Activated T-cell treated with anti-CD3 and anti-CD28 coated beads, Interleukin-2, amount 50 U/mL, for 4 hours (primary cell): Measurements from ENCODE around the gene RALY. TPM values are rescaled to one million over a fixed set of nuclear protein-coding genes. Genes with fewer than 3 reads are reported as not detected.
"Not testable (repeated sequence)": the region's sequence is repeated elsewhere in the genome, so short reads cannot be mapped to it uniquely, and the experiment has no call there.

Experiments
- ATAC-seq, 2 donors: fragments of 200-7000 bp; cut with Tn5 transposase; one replicate each; pipeline ENCODE4 v1.10.0; 2021
- DNase-seq: peaks from one replicate; pipeline ENCODE4 v3.0.0-alpha.2; 2020
- H3K27me3 Mint-ChIP-seq: one replicate; pipeline ENCODE4 v1.8.0; 2021; ENCODE audit warnings: low read depth, mixed read lengths
- H3K36me3 Mint-ChIP-seq: one replicate; pipeline ENCODE4 v1.8.0; 2022; ENCODE audit warnings: mixed read lengths; ENCODE audit not compliant: insufficient read depth
- H3K4me1 Mint-ChIP-seq: one replicate; pipeline ENCODE4 v1.8.0; 2021; ENCODE audit warnings: low read depth, mixed read lengths
- H3K4me3 Mint-ChIP-seq: one replicate; pipeline ENCODE4 v1.8.0; 2021; ENCODE audit warnings: mild to moderate bottlenecking, moderate library complexity, mixed read lengths
- H3K9me3 Mint-ChIP-seq: one replicate; pipeline ENCODE4 v1.8.0; 2021; ENCODE audit warnings: mixed read lengths
- total RNA-seq, 3 donors: library from RNA; stranded (reverse); gene quantifications; one replicate each; pipeline ENCODE4 v1.2.1, GENCODE V29; 2021

Gene RALY
- total RNA-seq, 3 donors from 2014 or later: 142 to 148 (median 144) TPM

- ATAC-seq: no peak
- H3K27me3 Mint-ChIP-seq: no peaks in the 10 kb centered on the region
- no peak for DNase-seq
- H3K4me3 Mint-ChIP-seq: no peak overlapping the region
- H3K36me3 Mint-ChIP-seq: peaks cover 7% of the 10 kb centered on the region
- H3K9me3 Mint-ChIP-seq: no peaks in the 10 kb centered on the region
- peaks cover 83% of the 10 kb centered on the region for H3K4me1 Mint-ChIP-seq
Measured at GRCh38 chr20:34016736-34017135, 23.0 kb downstream of the RALY start.

- Mint-ChIP-seq H3K27me3 (no peaks in the 10 kb centered on the region), H3K4me3 (no peak overlapping the region), H3K4me1 (peaks cover 83% of the 10 kb centered on the region), H3K9me3 (no peaks in the 10 kb centered on the region), H3K36me3 (peaks cover 5% of the 10 kb centered on the region)
- DNase-seq (no peak), ATAC-seq (no peak)
Measured at GRCh38 chr20:34017610-34018009, 23.9 kb downstream of the RALY start.

- H3K9me3 Mint-ChIP-seq: no peaks in the 10 kb centered on the region
- no peak for ATAC-seq
- DNase-seq: no peak
- H3K4me1 Mint-ChIP-seq: peaks cover 83% of the 10 kb centered on the region
- no peak overlapping the region for H3K4me3 Mint-ChIP-seq
- peaks cover 5% of the 10 kb centered on the region for H3K36me3 Mint-ChIP-seq
- H3K27me3 Mint-ChIP-seq: no peaks in the 10 kb centered on the region
Measured at GRCh38 chr20:34018166-34018565, 24.5 kb downstream of the RALY start.

- Mint-ChIP-seq H3K4me3 (no peak overlapping the region), H3K4me1 (peaks cover 79% of the 10 kb centered on the region), H3K36me3 (peaks cover 5% of the 10 kb centered on the region), H3K9me3 (no peaks in the 10 kb centered on the region), H3K27me3 (no peaks in the 10 kb centered on the region)
- ATAC-seq (peak; percentile 56 to 68), DNase-seq (no peak)
Measured at GRCh38 chr20:34022151-34022838, 28.6 kb downstream of the RALY start.

GRCh38 chr20:34022839-34023234 is 29.1 kb downstream of the RALY start:
- Mint-ChIP-seq H3K36me3 (no peaks in the 10 kb centered on the region), H3K27me3 (no peaks in the 10 kb centered on the region), H3K4me3 (no peak overlapping the region), H3K4me1 (peaks cover 79% of the 10 kb centered on the region), H3K9me3 (no peaks in the 10 kb centered on the region)
- no peak for ATAC-seq
- no peak for DNase-seq

- no peaks in the 10 kb centered on the region for H3K9me3 Mint-ChIP-seq
- no peak overlapping the region for H3K4me3 Mint-ChIP-seq
- peaks cover 80% of the 10 kb centered on the region for H3K4me1 Mint-ChIP-seq
- no peaks in the 10 kb centered on the region for H3K36me3 Mint-ChIP-seq
- H3K27me3 Mint-ChIP-seq: no peaks in the 10 kb centered on the region
- DNase-seq: no peak
- no peak for ATAC-seq
Measured at GRCh38 chr20:34023937-34024722, 30.4 kb downstream of the RALY start.

GRCh38 chr20:34024723-34025351 is 31.1 kb downstream of the RALY start:
- Mint-ChIP-seq H3K9me3 (no peaks in the 10 kb centered on the region), H3K27me3 (no peaks in the 10 kb centered on the region), H3K4me1 (peaks cover 81% of the 10 kb centered on the region), H3K4me3 (no peak overlapping the region), H3K36me3 (no peaks in the 10 kb centered on the region)
- DNase-seq: no peak
- ATAC-seq: no peak

- not testable (repeated sequence) for H3K36me3 Mint-ChIP-seq, ATAC-seq, H3K27me3 Mint-ChIP-seq, H3K4me3 Mint-ChIP-seq, DNase-seq, H3K9me3 Mint-ChIP-seq
- H3K4me1 Mint-ChIP-seq: peaks cover 68% of the 10 kb centered on the region
Measured at GRCh38 chr20:34028013-34028412, 34.3 kb downstream of the RALY start.

GRCh38 chr20:34029415-34029814 is 35.7 kb downstream of the RALY start:
- DNase-seq: no peak
- H3K4me1 Mint-ChIP-seq: peaks cover 69% of the 10 kb centered on the region
- no peak overlapping the region for H3K4me3 Mint-ChIP-seq
- ATAC-seq: no peak
- H3K36me3 Mint-ChIP-seq: peaks cover 17% of the 10 kb centered on the region
- no peaks in the 10 kb centered on the region for H3K27me3 Mint-ChIP-seq
- no peaks in the 10 kb centered on the region for H3K9me3 Mint-ChIP-seq

GRCh38 chr20:34030456-34030855 is 36.7 kb downstream of the RALY start:
- DNase-seq (no peak), ATAC-seq (no peak)
- Mint-ChIP-seq H3K4me3 (no peak overlapping the region), H3K4me1 (peaks cover 64% of the 10 kb centered on the region), H3K36me3 (peaks cover 19% of the 10 kb centered on the region), H3K9me3 (no peaks in the 10 kb centered on the region), H3K27me3 (no peaks in the 10 kb centered on the region)

- H3K4me3 Mint-ChIP-seq: no peak overlapping the region
- peaks cover 19% of the 10 kb centered on the region for H3K36me3 Mint-ChIP-seq
- no peaks in the 10 kb centered on the region for H3K27me3 Mint-ChIP-seq
- ATAC-seq (no peak), DNase-seq (no peak)
- no peaks in the 10 kb centered on the region for H3K9me3 Mint-ChIP-seq
- H3K4me1 Mint-ChIP-seq: peaks cover 70% of the 10 kb centered on the region
Measured at GRCh38 chr20:34033903-34034302, 40.2 kb downstream of the RALY start.

- Mint-ChIP-seq H3K4me1 (peaks cover 84% of the 10 kb centered on the region), H3K9me3 (no peaks in the 10 kb centered on the region), H3K36me3 (peaks cover 17% of the 10 kb centered on the region), H3K4me3 (no peak overlapping the region), H3K27me3 (no peaks in the 10 kb centered on the region)
- DNase-seq: peak; percentile 55
- peak; percentile 99 for ATAC-seq
Measured at GRCh38 chr20:34037121-34037520, 43.4 kb downstream of the RALY start.

- Mint-ChIP-seq H3K4me1 (peaks cover 89% of the 10 kb centered on the region), H3K4me3 (no peak overlapping the region), H3K9me3 (no peaks in the 10 kb centered on the region), H3K27me3 (no peaks in the 10 kb centered on the region), H3K36me3 (peaks cover 14% of the 10 kb centered on the region)
- ATAC-seq (no peak), DNase-seq (no peak)
Measured at GRCh38 chr20:34037767-34038166, 44.1 kb downstream of the RALY start.

- peaks cover 91% of the 10 kb centered on the region for H3K4me1 Mint-ChIP-seq
- ATAC-seq (no peak), DNase-seq (no peak)
- H3K27me3 Mint-ChIP-seq: no peaks in the 10 kb centered on the region
- H3K36me3 Mint-ChIP-seq: peaks cover 4% of the 10 kb centered on the region
- no peaks in the 10 kb centered on the region for H3K9me3 Mint-ChIP-seq
- H3K4me3 Mint-ChIP-seq: no peak overlapping the region
Measured at GRCh38 chr20:34040300-34040995, 46.7 kb downstream of the RALY start.
